ENCODE measurements around the gene FADS2.

The FADS2 gene

DNA sequence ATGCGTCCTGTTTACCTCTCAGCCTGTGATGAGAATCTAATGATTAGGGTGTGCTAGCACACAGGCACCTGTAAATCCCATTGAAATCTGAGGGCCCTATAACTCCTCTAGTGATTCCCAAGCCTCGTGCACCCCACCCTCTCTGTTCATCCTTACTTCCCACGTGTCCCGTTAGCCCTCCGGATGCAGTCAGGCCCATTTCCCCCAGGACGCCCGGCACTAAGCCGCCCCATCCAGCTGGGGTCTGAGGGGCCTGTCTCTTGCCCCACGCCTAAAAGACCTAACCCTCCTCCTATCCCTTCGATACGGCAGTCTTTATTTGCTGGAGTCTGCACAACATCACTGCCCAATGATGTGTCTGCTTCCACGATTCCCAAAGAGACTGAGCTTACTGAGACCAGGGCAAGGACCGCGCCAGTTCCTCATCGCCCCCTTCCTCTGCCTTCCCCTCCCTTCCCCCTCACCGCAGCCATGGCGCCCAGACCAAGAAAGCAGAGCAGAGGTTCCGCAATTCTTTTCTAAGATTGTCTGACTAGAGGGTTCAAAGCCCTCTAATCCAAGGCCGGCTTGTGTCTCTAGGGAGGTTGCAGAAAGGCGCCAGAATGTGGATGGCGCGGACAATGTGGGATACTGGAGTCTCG, 1.1 kb upstream of the FADS2 start:
- no peak for DNase-seq (ENCODE audit: low spot score)

DNA sequence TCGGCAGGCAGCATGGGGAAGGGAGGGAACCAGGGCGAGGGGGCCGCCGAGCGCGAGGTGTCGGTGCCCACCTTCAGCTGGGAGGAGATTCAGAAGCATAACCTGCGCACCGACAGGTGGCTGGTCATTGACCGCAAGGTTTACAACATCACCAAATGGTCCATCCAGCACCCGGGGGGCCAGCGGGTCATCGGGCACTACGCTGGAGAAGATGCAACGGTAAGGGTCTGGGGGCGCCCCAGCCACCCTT, 204 bp downstream of the FADS2 start:
- no peak for DNase-seq (ENCODE audit: low spot score)

DNA sequence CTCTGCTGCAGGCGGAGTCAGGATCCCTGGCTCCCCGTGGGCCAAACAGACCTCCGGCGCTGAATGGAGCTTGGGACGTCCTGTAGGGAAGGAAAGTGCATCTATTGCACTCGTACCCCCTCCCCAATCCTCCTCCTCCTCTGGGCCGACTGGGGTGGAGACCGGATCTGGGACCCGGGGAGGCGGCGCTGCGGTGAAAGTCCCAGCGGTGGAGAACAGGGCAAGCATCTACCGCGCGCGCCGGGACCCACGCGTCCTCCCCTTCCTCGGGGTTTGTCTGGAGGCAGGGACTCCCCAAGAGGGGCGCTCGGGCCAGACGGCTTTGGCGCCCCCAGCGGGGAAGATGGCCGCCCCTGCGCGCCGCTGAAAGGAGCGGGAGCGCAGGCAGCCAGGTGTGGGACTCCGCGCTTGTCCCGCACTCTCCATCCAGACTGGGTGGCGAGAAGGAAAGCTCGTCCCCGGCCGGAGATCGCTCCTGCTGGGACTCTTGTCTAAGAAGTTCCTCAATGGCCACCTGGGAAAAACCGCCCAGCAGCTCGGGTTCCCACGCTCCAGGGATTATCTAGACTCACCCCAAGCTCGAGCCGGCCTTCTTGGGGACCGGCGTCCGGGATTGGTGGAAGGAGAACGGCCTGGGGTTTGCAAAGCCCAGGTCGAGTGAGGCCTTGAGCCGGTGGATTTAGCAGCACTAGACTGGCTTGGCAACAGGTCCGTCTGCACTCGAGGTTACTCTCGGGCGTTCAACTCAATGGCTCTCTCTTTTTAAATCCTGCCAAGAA, 718 bp downstream of the FADS2 start:
- DNase-seq (ENCODE audit: low spot score) = peak; percentile 52

DNA sequence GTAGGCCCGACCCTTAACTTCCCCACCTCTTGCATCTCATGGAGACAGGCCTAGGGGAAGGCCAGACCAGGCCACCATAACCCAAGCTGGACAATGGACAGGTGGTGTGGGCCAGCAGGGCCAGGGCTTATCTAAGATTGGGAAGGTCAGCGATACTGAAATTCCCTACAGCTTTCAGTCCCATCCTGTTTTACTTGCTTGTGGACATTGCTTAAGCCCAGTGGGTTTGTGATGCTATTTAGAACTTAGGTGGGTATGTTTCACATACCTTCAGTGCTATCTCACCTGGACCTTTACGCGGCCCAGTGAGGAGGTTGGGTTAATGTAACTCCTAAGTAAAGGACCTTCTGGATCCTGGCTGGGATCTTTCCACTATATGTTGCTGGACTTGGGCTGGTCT, 1.7 kb downstream of the FADS2 start:
- no peak for DNase-seq (ENCODE audit: low spot score)

DNA sequence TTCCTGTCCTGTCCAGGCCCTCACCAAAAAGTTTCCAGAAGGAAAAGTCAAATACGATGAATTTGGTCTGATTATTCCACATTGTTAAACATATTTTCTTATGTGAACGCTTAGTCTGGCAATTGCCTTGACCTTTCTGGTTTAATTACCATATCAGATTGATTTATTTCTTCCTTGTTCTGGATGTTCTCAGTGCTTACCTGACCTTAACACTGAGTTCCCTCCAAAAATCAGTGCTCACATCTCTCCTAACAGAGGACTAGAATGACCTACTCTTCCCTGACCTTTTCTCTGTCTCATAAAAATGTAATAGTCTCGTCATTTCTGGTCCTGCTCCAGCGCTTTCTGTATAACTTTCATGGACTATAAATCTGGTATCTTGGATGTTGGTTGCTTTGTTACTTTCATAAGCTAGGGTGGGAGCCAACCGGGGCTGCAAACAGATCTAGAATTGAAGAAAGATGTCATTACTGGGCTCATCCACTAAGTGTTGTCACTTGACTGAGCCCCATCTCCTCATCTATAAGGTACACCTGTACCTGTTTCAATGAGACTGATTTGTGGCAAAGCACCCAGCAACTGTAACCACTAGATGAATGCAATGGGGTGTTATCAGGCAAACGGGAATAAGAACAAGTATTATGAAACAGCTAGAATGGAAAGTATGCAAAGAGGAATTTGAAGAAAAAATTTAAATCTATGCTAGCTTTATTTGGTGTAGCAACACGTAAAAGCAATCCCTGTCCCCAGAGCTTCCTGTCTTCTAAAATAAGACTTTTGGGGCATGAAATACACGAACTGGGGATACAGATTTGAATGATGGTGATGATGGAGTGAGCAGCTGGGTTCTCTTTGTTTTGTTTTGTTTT, 2.4 kb downstream of the FADS2 start:
- DNase-seq (ENCODE audit: low spot score) = peak; percentile 78

DNA sequence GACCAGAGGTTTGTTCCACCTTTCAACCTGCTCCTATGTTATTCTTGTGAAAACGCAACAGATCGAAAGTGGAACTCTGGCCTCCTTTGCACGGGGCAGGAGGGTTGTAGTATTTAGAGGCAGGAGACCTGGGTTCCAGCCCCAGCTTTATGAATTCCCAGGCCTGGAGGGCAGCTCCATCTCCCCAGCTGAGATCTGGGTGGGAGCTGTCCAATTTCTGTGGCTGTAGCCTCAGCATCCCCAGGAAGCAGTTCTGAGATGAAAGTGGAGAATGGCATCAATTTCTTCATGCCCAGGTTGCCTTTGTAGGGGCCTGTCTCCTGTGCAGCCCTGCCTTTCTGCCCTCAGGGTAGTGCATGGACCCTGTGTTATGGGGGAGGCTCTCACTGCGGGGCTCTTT, 4.1 kb downstream of the FADS2 start:
- DNase-seq (ENCODE audit: low spot score) = no peak

DNA sequence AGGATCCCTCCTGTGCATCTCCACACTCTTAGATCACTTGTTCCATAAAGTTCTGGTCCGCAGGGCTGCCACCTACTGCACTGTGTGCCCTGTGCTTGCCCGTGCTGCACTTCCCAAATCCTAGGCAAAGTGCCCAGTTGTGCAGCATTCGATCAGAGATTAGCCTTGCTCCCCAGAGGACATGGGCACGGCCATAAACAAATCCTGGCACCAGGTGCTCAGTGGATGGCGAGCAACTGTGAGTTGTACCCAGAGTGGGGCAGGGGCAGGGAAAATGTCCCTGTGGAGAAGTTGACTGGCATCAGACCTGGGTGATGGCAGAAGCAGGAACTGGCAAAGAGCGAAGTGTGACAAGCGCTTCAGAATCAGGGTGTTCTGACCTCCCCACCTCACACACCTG, 4.7 kb downstream of the FADS2 start:
- DNase-seq (ENCODE audit: low spot score) = no peak

DNA sequence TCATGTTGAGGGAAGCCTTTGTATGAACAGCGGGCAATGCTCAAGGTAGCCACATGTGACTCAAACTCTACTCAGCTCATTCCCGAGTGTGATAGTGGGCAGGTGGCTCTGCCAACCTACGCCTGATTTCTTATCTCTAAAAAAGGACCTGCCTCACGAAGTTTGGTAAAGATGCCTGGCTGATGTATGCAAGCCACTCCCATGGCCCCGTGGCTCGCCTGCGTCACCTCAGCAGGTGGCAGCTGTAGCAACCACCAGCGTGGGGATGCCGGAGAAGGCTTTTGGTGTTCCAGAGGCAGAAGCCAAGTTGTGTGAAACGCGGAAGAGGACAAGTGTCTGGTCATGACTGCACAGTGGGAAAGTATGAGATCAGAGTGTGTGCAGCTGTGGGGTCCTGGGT, 5.4 kb downstream of the FADS2 start:
- no peak for DNase-seq (ENCODE audit: low spot score)

DNA sequence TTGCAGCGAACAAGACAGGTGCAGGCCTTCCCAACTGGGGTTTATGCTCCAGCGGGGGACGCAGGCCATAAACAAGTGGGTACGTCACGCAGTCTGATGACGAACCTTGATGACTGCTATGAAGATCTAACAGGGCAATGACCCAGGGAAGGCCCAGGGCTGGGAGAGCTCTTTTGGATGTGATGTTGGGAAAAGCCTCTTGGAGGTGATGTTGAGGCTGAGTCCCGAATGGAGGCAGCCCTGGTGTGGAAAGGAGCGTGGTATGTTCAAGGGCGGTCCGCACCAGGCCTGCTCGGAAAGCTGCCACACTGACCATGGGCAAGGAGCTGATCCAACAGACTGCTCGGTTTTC, 5.8 kb downstream of the FADS2 start:
- no peak for DNase-seq (ENCODE audit: low spot score)

DNA sequence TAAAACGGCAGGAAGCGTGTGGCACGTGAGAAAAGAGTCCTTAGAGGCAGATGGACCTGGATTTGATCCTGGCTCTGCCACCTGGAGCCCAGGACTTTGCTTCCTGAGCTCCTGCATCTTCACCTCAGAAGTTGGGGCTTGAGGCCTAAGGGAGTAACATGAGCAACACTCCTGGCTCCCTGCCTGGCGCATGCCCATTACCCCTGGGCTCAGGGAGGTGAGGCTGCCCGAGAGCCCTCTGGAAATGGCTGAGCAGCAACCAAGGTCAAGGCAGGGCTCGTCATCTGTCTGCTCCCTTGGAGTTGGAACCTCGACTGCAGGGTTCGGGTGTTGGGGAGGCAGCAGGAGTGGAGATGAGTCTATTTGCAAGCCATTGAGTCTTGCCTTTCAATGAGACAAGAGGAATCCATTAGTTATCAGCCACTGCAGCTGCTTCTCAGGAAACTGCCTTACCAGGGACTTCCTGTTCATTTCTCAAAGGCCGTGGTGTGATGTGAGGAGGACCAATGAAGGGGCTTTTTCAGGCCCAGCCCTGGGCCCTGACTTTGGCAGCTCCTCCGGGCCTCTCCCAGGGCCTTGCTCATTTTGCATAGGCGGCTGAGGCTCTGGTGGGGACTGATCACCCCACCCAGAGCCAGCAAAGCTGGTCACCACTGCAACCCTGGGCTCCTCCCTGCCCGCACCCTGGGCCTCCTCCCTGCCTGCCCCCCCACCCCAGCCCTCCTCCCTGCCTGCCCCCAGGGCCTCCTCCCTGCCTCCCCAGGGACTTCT, 6.4 kb downstream of the FADS2 start:
- DNase-seq (ENCODE audit: low spot score) = peak; percentile 79

DNA sequence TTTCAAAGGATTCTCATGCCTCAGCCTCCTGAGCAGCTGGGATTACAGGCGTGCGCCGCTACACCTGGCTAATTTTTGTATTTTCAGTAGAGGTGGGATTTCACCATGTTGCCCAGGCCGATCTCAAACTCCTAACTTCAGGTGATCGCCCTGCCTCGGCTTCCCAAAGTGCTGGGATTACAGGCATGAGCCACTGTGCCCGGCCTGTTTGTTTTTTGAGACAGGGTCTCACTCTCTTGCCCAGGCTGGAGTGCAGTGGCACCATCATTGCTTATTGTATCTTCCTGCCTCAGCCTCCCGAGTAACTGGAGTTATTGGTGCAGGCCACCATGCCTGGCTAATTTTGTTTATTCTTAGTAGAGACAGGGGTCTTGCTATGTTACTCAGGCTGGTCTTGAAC, 8.1 kb downstream of the FADS2 start:
- DNase-seq (ENCODE audit: low spot score) = no peak

DNA sequence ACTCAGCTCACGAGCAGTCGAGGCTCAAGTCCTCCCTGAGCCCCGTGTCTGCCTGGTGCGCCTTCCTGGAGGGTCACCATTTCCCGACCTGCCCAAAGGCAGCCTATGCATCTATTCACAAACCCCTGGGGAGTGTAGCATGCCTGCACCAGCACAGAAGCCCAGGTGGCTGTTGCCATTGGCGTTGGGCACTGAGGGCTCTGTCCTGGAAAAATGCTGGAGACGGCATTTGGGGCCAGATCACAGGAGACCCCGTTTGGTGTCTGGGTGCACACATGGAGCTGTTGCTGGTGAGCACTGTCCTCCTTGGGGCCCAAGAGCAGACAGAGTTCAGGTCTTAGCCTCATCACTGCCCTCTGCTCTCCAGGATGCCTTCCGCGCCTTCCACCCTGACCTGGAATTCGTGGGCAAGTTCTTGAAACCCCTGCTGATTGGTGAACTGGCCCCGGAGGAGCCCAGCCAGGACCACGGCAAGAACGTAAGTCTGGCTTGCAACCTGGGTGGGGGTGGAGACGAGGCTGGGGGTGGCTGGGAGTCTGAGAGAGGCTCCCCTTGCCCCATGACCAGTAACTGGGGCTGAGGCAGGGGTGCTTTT, 9.4 kb downstream of the FADS2 start:
- DNase-seq (ENCODE audit: low spot score) = no peak

DNA sequence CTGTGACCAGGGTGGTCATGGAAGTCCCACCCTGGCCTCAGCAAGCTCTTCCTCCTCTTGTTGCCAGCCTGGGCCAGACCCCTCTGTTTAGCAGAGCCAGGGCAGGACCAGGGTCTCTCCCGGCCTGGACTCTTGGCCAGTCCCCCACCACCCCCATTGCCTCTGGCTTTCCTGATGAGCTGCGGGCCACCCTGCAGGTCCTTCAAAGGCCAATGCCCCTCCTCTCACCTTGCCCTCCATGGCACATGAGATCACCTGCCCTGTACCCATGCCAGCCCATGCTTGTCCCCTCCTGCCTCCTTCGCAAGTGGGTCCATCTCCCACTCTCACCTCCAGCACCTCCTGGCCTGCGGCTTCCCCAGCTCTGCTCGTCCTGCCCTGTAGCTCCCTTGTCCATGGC, 10.4 kb downstream of the FADS2 start:
- DNase-seq (ENCODE audit: low spot score) = no peak

DNA sequence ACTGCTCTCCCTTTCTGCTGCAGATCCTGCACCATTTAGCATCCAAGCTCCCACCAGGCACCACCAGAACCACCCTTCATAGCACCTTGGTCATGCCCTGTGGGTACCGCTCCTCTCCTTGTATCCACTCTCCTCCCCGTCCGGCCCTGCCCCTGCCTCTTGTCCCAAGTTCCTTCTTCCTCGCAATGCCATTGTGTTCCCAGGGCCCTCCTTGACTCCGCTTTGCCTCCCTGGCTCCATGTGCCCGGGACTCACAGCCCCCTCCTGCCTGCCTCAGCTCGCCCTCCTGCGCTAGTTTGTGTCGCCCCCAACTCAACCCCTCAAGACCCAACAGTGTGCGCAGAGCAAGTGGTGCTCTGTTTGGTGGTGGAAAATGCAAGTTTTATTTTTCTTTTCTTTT, 10.8 kb downstream of the FADS2 start:
- no peak for DNase-seq (ENCODE audit: low spot score)

DNA sequence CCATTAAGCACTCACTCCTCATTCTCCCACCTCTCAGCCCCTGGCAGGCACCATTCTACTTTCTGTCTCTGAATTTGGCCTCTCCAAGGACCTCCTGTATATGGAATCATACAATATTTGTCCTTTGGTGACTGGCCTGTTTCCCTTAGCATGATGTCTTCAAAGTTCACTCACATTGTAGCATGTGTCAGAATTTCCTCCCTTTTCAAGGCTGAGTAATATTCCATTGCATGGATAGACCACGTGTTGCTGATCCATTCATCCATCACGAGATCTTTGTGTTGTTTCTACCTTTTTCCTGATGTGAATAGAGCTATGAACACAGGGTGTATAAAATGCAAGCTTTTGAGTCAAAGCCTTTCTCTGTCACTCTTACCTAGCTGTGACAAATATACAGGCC, 11.6 kb downstream of the FADS2 start:
- DNase-seq (ENCODE audit: low spot score) = no peak

DNA sequence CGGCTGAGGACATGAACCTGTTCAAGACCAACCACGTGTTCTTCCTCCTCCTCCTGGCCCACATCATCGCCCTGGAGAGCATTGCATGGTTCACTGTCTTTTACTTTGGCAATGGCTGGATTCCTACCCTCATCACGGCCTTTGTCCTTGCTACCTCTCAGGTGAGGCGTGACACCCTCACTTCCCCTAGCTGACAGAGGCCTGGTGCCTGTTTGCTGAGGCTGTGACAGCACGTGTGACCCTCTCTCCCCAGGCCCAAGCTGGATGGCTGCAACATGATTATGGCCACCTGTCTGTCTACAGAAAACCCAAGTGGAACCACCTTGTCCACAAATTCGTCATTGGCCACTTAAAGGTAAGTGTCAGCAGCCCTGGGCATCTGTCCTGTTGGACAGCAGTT, 12.3 kb downstream of the FADS2 start:
- DNase-seq (ENCODE audit: low spot score) = no peak

DNA sequence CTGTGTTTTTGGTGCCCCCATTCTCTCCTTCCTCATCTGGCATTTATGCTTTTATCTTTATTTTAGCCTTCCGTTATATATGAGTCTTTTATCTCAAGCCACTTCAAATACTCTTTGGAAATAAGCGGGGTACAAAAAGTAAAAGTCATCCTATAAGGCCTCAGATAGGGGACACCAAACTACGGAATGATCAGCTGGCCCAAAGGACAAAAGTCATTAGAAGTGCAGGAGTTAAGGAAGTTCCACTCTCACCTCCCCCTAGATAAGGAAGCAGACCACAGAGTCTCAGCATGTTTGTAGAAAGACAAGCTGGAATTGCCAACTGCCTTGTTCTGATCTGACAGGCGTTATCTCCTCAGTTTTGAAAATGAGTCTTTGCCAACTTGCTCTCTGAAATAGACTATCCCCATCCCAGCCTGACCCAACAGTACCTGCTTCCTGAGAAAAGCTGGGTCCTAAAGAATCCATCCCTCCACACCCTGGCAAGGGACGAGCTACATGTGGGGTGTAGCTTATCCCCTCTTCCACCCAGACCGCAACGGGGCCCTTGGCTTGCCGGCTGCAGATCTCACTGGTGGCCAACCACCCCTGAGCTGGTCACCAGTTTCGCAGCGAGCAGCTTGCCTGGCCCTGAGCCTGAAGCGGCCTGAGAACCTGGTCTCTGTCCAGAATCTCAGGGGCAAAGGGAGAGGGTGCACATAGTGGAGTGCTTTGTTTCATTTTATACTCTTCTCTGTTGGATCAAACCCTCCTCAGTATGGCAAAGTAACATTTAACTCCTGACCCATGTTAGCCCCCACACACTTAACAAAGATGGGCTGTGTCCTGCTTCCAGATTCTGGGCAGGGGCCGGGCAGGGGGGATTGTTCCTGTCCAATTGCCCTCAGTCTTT, 13.8 kb downstream of the FADS2 start:
- DNase-seq (ENCODE audit: low spot score) = no peak

DNA sequence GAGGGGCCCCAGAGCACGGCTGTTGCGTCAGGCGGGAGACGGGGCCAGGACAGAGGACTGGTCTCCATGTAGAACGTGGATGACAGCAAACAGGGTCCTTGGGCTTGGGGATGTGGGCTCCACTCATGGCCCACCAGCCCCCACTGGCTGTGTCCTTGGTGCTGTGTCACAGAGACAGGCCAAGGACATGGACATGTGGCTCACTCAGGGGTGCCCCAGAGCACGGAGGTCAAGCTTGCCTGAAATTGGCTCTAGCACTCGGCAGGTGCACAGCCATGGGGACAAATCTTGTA, 14.4 kb downstream of the FADS2 start:
- no peak for DNase-seq (ENCODE audit: low spot score)

DNA sequence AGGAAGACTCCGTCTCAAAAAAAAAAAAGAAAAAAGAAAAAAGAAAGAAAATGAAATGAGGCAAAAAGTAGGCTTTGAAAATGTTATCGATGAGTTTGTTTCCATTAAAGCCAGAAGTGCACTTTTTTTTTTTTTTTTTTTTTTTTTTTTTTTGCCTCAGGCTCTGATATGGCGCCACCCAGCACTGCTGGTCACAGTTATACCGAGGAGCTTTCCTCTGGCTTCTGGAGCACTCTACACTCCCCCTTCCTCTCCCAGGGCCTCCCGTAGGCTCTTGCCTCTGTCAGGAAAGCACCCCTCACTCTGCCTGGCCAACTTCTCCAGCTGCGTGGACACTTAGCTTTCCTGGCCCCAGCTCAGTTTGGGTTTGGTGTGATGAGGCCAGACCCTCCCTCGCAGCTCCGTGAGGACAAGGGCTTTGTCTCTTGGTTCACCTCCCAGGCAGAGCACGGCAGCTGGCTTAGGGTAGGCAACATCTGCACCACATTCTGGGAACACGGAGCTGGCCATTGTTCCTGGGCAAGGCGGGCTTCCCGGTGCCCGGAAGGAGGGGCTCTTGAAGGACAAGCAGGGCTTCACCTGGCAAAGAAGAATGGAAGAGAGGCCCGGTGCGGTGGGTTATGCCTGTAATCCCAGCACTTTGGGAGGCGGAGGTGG, 16.9 kb downstream of the FADS2 start:
- no peak for DNase-seq (ENCODE audit: low spot score)

DNA sequence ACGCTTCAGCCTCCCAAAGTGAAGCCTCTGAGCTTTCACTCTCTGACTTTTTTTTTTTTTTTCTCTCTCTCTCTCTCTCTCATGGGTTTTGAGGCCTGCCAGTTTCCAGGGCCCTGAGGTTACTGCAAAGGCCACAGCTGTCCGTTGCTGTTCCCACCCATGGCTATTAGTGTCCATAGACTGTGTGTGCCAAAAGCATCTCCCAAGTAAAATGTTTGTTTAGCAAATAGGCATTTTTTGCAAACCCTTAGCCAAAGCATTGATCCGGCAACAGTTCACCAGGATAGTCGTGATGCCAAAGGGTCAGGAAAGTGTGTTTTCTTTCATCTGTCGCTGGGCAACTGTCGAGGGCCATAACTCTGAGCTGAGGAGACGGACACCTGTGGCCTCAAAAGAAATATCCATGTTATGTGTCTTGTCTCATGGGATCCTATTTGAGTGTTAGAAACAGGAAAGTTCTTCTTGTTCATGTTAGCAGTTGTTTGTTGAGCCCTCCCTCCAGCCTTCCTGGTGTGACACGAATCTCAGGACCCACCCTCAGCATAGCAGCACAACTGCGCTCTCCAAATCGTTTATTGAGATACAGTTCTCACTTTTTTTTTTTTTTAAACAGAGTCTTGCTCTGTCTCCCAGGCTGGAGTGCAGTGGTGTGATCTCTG, 18.4 kb downstream of the FADS2 start:
- DNase-seq (ENCODE audit: low spot score) = no peak
